Measurements from ENCODE around the gene ARPC1A. TPM values are rescaled to one million over a fixed set of nuclear protein-coding genes. Genes with fewer than 3 reads are reported as not detected.
A peak's percentile ranks its signal among the peaks of the same experiment; 100 is the strongest.

Gene ARPC1A
- total RNA-seq, 4 donors from 2014 or later = 75.0 to 112 (median 98.3) TPM

GRCh38 chr7:99393355-99394187 lies 67.9 kb downstream of the ARPC1A start:
- Histone ChIP-seq H3K27me3 (no peaks in the 10 kb centered on the region), H3K9me3 (no peaks in the 10 kb centered on the region), H3K27ac (peak overlapping the region in 3 of 4 donors; percentile 78 to 84 (median 82)), H3K4me3 (peak overlapping the region; percentile 37 to 69), H3K4me1 (peaks cover 0 to 25% (median 6%) of the 10 kb centered on the region in 3 donors), H3K36me3 (peaks cover 0 to 83% of the 10 kb centered on the region in 2 donors)
- no peak for TF ChIP-seq CTCF (IDR thresholded peaks at IDR 0.05)
- TF ChIP-seq POLR2AphosphoS5 (IDR thresholded peaks at IDR 0.05) = no peak
- no peak for TF ChIP-seq EP300 (IDR thresholded peaks at IDR 0.05)
- TF ChIP-seq POLR2A (IDR thresholded peaks at IDR 0.05) = no peak
- 40 to 100% methylated on average over 5 to 13 of the region's 30 CpGs for WGBS, 2 donors (ENCODE audit: low coverage in 1 of 2)
- peak; percentile 62 for ATAC-seq

GRCh38 chr7:99394188-99394502 lies 68.4 kb downstream of the ARPC1A start:
- no peak for ATAC-seq
- Histone ChIP-seq H3K36me3 (peaks cover 0 to 83% of the 10 kb centered on the region in 2 donors), H3K4me3 (no peak overlapping the region), H3K4me1 (peaks cover 0 to 25% (median 6%) of the 10 kb centered on the region in 3 donors), H3K27ac (peak overlapping the region in 2 of 4 donors; percentile 78 to 82), H3K9me3 (no peaks in the 10 kb centered on the region), H3K27me3 (no peaks in the 10 kb centered on the region)
- no peak for TF ChIP-seq POLR2A (IDR thresholded peaks at IDR 0.05)
- no peak for TF ChIP-seq POLR2AphosphoS5 (IDR thresholded peaks at IDR 0.05)
- TF ChIP-seq CTCF (IDR thresholded peaks at IDR 0.05) = no peak
- TF ChIP-seq EP300 (IDR thresholded peaks at IDR 0.05) = no peak
- WGBS, 2 donors (ENCODE audit: low coverage in 1 of 2) = 83% methylated on average over 1 of the region's 4 CpGs; no CpG with 5 or more reads in 1 of the 2 donors

- H3K36me3 ChIP-seq = peaks cover 0 to 83% of the 10 kb centered on the region in 2 donors
- H3K9me3 ChIP-seq = no peaks in the 10 kb centered on the region
Measured at GRCh38 chr7:99395616-99396327, 70.1 kb downstream of the ARPC1A start.

GRCh38 chr7:99396418-99397296 lies 71.0 kb downstream of the ARPC1A start:
- Histone ChIP-seq H3K4me3 (no peak overlapping the region), H3K4me1 (peaks cover 0 to 25% (median 6%) of the 10 kb centered on the region in 3 donors), H3K9me3 (no peaks in the 10 kb centered on the region), H3K27me3 (no peaks in the 10 kb centered on the region), H3K27ac (no peak overlapping the region), H3K36me3 (peaks cover 0 to 83% of the 10 kb centered on the region in 2 donors)
- no peak for ATAC-seq
- 56 to 57% methylated on average over 2 to 9 of the region's 21 CpGs for WGBS, 2 donors (ENCODE audit: low coverage in 1 of 2)
- TF ChIP-seq CTCF (IDR thresholded peaks at IDR 0.05) (no peak), EP300 (IDR thresholded peaks at IDR 0.05) (no peak), POLR2AphosphoS5 (IDR thresholded peaks at IDR 0.05) (no peak), POLR2A (IDR thresholded peaks at IDR 0.05) (no peak)

More at GRCh38 chr7:99395616-99396327, 70.1 kb downstream of the ARPC1A start:
- peaks cover 0 to 25% (median 6%) of the 10 kb centered on the region in 3 donors for H3K4me1 ChIP-seq
- H3K4me3 ChIP-seq = no peak overlapping the region
- H3K27ac ChIP-seq = no peak overlapping the region
- WGBS, 2 donors (ENCODE audit: low coverage in 1 of 2) = 55 to 80% methylated on average over 2 to 6 of the region's 14 CpGs
- TF ChIP-seq POLR2A (IDR thresholded peaks at IDR 0.05) (no peak), EP300 (IDR thresholded peaks at IDR 0.05) (no peak), POLR2AphosphoS5 (IDR thresholded peaks at IDR 0.05) (no peak)
- no peaks in the 10 kb centered on the region for H3K27me3 ChIP-seq
- ATAC-seq = no peak
